ENCODE measurements around the gene AHNAK.

DNA sequence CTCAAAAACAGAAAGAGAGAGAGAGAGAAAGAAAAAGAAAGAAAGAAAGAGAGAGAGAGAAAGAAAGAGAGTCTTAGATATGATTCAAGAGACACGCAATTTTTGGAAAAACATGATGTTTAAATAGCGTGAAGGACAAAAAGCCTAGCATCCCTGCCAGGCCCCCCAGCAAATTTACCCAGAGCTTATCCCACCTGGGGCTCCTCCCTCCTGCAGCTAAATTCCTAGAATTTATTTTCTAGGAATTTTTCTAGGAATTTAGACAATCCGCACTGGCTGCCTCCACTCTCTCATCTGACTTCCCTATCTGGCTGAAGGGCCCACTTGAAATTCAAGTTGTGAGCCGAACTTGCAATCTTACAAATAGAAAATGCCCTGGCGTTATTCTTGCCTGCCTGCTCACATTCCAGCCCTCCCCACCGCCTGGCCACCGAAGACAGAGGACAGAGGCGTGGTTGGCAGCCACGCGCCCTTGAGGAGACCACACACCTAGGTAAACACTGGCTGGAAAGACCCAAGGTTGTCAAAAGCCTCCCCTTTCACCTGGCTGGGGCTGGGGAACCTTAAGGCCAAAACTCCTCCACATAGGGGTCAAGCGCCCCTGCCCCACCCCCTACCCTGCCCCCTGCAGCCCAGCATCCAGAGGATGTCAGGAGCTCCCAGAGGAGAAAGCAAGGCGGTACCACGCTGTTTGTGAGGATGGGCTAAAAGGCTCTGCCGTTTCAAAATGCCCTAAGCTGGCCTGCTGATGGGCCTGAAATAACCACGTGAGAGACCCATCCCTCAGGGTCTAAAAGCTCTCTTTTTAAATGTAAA, 42.2 kb downstream of the AHNAK start:
- no peak for TF ChIP-seq CTCF (conservative IDR thresholded peaks at IDR 0.05 in 1 of 2, IDR thresholded peaks at IDR 0.05 in 1 of 2; ENCODE audit: low read depth in 1 of 2, low read length in 2 of 2)
- no peak for TF ChIP-seq EZH2 (IDR thresholded peaks at IDR 0.05; ENCODE audit: low read length, missing control alignments)

All from fibroblast of lung (primary cell).